Stimulated activated CD8-positive, alpha-beta memory T cell treated with anti-CD3 and anti-CD28 coated beads, Interleukin-7, amount 100 ng/mL, for 1 hour (primary cell): Measurements from ENCODE around the gene NELL1.
A peak's percentile ranks its signal among the peaks of the same experiment; 100 is the strongest.

Experiments
- DNase-seq, 2 donors: peaks; one replicate each; pipeline ENCODE4 v3.0.0-alpha.2; 2020; ENCODE audit warnings: low read depth in 2 of 2

NELL1 gene

DNA sequence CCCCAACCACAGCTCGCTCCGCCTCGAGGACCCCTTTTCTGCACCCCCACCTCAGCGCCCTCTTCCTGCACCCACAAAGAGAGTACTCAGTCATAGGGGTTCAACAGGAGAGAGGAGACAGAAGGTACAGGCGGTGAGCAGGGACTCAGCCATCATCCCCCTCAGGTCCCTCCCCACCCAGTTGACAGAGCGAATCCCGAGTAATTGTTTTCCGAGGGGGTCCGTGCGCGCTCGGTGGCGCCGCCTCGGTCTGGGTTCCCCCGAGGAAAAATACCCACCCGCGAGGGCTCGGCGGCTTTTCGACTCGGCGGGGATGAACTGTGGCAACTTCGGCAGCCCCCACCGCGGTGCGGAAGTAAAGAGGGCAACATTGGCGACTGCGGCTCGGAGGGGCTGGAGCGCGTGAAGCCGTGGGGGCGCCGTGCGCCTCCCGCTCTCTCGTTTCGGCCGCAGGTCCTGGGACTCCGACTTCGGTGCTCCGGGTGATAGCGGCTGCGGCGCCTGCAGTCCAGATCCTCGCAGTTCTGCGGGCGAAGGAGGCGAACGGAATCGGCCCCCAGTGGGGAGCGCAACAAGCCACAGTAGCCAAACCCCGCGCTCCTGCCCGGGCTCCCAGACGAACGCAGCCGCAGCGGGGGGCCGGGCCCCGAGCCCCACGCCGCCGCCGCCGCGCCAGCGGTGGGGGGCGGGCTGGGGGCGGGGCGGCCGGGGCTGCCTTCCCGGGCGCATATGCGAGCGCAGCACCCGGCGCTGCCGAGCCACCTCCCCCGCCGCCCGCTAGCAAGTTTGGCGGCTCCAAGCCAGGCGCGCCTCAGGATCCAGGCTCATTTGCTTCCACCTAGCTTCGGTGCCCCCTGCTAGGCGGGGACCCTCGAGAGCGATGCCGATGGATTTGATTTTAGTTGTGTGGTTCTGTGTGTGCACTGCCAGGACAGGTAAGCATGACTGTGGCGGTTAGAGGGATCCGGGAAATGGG lies at the start of gene NELL1:
Gene NELL1, plus strand, starts transcription at position 743 of the 976 bp plus-strand sequence.
- no peak for DNase-seq

DNA sequence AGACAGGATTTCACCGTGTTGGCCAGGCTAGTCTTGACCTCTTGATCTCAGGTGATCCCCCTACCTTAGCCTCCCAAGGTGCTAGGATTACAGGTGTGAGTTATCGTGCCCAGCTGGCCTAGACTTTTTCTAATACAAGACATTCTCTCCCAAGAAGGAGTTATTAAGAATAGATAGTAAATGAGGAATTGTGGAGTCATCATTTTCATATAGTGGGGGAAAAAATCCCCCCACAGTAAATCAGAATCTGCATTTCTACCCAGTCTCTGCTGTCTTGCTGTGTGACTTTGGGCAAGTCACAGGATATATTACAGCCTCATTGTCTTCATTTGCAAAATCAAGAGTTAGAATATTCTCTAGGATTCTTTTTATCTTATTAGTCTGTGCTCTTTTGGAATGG lies 48.4 kb upstream of the NELL1 start:
- no peak for DNase-seq

DNA sequence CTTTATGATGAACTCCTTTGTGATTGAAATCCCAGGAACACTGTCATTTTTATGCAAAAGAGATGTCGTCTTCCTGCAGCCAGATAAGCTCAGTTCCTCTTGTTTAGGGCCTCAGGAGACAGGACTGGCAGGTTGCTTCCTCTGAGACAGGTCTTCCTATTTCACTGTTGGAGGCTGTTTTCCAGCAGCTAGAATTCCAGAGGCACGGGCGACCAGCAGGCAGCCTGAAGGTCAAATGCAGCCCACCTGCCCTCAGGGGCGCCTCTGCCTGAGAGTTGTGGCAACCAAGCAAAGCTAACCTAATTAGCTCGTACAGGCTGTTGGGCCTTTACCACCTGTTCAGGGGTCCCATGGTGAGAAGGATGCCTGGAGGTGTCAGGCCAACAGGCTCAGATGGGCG lies 47.7 kb upstream of the NELL1 start:
- DNase-seq: no peak

DNA sequence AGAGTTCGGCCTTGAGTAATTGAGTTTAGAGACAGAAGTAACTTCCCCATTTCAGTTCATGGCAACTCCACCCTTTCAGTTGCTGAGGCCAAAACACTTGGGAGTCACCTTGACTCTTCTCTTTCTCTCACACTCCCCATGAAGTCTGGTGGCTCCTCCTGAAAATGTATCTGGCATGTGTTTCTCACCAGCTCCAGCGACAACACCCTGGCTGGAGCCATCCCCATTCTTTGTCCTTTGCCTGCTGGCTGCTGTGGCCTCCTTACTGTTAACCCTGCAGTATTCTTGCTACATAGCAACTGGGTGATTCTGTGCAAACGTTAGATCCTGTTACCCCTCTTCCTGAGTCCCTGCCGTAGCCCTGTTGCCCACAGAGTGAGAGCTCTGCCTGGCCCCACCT lies 46.1 kb upstream of the NELL1 start:
- no peak for DNase-seq

DNA sequence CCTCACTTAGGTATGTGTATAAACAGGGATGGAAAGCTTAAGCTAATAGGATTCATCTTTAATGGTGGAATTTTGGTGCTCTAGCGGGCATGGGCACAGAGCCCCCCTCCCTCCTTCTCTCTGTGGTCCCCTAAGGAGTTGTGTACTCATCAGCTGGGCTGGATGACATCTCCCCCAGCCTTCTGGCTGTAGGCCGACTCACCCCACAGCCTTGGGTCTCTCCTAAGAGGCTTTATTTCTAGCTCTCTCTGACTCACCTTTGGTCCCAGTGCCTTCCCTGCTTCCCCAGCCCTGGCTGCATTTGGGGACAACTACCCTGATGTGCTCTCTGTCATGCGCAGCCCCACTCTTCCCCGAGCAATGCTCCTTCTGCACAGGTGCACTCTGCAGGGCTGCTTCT lies 43.1 kb upstream of the NELL1 start:
- no peak for DNase-seq

DNA sequence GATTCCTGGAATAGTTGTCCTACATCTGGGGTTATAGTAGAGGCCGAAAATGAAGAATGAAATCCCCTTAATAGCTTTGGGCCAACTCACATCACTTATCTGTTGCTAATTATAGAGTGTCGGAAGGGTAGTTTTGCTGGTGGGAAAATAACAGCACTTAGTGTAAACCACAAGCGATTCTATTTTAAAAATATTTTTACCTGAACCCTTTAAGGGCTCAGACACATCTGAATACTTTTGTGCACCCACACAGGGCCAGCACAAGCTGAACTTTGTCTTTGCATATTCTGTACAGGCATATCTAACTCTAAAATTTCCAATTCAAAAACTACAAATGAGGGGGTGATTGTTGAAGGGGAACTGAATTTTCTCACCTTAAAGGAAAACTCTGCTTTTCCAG lies 42.4 kb upstream of the NELL1 start:
- no peak for DNase-seq

DNA sequence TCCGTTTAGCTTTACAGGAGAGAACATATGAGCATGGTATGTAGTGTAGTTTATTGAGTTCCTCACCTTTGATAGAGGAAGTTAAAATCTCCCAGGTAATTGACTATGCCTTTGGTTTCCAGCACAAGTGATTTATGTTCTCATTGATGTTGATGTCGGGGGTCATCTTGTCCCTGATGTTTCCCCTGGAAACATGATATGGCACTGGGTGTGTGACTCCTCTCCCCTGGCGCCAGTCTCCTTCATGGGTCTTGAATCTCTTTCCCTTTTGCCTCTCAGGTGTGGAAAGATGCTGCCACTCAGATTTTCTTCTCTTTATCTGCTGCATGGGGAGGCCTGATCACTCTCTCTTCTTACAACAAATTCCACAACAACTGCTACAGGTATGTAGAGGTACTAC lies 41.7 kb upstream of the NELL1 start:
- DNase-seq: no peak

DNA sequence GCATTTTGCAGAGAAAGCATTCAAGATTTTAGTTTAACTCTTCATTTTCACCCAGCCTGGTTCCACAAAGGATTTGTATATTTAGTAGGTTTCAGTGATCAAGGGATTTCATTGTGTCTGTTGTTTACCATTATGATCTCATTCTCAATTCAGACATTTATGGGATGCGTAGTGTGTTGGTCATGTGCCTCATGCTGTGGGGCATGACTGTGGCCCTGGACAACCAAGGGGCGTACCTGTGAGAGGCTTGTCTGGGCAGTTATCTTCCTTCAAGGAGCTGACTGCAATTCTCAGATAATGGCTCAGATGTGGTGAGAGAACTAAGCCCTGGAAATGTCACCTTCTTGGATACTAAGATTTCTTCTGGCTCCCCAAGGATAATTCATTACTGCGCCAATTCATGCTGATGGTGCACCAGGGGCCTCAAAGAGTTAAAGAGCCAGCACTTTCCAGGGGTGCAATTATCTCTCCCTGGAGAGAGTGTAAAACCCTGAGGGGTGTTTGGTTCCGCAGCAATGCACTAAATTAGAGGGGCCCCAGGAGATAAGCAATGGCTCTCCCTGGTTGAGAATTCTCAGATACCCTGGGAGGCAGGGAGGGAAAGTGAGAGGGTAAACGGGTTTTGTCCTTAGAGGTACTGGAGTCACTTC lies 37.7 kb upstream of the NELL1 start:
- DNase-seq: no peak

DNA sequence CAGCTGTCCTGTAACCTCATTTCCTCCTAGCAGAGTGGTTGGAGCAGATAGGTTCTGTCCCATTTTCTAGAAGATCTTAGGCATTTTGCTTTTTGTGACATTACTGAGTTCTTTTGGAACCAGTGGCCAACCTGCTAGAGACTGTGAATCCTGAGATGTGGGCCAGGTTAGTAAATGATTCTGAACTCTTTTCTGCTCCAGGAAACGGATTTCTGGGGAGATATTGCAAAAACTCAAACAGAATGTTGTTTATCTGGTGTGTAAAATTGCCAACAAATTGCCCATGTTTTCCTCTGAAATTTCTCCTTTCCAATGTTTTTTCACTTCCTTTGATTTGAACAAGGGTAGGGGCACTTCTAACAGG lies 37.2 kb upstream of the NELL1 start:
- DNase-seq: no peak

DNA sequence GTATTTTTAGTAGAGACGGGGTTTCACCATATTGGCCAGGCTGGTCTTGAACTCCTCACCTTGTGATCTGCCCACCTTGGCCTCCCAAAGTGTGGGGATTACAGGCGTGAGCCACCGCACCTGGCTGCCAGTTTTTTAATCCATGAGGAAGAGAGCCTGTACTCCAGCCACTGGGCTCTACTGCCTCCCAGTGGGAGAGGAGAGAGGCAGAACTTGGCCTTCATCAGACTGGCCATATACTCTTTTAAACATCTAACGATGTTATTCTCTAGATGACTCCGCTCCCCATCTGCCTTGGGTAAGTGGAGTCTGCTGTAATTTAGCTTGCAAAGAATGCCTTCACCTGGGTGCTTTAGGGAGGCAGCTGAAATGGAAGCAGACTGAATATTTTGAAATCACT lies 35.3 kb upstream of the NELL1 start:
- DNase-seq: no peak

DNA sequence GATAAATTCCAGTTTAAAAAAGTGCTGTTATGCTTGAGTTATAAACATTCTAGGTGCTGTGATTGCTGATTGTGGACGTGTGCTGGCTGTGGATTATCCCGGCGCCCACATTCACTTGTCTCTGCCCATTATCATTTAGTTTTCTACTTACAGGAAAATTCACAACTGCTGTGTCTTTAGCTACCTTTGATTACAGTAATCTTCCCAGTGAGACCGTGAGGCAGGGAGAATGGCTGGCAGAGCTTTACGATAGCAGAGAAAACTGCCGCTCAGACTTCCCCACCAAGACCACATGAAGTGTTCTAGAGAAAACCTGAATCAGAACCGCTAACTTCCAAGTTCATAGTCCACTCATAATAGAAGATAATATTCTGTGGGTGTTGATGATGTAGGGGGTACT lies 34.6 kb upstream of the NELL1 start:
- no peak for DNase-seq

DNA sequence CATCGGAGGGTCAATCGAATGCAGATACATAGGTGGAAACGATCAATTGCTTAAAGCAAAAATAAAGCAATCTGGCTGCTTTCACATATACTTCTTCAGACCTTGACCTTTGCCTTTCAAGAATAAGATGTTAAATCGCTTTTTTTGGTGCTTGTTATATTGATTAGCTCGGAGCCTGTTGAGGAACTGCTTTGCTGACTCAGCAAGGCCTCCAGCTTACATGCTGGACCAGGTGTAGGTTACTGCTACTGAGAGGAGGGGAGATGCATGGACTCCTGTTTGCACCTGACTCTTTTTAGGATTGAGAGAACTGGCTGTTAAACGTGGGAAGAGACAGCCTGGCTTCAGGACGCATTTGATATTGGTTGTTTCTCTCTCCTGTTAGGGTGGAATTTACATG lies 31.3 kb upstream of the NELL1 start:
- DNase-seq: no peak

DNA sequence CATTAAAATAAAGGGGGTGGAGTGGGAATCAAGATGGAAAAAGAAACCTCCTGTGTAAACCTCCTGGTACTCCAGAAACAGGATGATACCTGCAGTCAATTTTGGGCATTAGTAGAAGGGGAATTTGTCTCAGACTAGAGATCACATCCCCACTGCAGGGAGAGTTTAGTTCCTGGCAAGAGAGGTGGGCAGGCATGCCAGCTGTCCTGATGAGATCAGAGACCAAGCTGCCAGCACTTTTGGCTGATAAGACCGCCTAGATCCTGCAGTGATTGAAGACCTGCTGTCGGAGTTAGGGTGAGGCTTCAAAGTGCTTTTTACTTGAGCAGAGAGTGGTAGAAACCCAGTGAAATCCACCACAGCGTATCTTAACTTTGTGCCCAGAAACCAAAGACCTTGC lies 29.7 kb upstream of the NELL1 start:
- no peak for DNase-seq

DNA sequence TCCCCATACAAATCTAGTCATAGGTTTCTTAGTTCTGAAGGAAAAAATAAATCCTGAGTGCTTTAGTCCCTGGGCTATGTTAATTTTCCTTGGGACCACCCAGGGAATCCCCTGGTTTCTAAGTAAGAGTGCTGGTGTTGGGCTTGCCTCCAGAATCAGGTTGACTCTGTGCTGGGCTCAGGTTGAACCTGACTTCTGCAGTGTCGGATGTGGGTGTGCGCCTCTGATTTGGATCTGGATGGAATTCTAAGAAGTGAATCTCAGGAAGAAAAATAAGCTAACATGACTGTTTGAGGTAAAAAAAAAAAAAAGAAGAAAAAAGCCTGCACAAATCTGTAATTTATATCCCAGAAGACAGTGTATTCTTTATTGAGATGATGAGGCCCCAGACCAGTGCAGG lies 29.0 kb upstream of the NELL1 start:
- no peak for DNase-seq

DNA sequence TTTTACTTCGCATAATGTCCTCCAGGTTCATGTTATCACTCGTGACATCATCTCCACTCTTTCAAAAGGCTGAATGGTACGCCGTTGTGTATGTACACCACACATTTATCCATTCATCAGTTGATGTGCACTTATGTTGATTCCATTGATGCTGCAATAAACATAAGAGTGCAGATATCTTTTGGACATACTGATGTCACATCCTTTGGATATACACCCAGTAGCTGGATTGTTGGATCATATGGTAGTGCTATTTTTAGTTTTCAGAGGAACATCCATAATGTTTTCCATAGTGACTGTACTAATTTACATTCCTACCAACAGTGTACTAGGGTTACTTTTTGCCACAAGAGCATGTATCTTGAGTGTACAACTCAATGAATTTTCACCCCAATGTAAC lies 25.0 kb upstream of the NELL1 start:
- no peak for DNase-seq

DNA sequence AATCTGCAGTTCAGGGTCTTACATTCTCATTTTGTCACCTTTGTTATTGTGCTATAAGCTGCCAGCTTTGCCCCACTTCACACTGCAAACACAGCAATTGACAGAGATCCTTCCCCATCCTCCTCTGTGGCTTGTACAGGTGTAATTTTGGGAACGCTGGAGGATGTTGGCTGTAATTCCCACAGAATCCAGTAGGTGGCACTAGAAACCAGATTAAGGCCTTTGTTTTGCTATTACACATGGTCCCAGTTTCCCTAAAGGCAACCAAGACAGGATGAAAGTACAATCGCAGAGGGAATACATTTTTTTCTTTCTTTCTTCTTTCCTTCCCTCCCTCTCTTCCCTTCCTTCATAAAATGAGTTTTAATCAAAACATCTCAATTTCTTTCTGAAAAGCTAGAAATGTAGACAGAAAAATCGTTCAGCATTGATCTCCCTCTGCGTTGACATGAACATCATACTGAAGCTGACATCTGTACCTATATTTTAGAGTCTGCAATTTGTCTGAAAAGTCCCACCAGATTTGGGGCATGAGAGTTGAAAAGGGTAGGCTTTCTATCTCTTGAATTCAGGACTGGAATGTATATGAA lies 21.3 kb upstream of the NELL1 start:
- DNase-seq: peak in 1 of 2 donors; percentile 23

DNA sequence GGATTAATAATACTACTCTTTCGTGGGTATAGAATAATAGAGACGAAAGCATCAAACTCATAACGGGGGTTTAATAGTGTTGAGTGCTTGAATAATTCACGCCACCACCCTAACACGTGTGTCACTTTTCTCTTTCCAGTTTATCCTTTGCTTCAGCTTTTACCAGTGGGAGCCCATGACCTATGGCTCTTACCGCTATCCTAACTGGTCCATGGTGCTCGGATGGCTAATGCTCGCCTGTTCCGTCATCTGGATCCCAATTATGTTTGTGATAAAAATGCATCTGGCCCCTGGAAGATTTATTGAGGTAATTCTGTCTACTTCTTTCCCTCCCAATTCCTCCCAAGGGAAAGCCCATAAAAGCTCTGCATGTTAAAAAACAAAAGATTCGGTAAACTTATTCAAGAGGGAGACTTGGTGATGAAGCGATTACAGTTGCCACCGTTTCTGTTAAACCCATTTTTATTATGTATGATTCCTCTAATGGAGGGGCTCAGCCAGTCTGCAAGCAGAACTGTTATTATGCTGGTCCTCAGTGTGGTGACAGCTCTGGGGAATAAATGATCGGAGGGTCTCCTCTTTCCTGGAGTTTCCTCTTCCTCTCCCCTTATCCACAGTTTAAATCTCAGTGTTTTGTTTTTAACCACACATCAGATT lies 17.1 kb upstream of the NELL1 start:
- no peak for DNase-seq

DNA sequence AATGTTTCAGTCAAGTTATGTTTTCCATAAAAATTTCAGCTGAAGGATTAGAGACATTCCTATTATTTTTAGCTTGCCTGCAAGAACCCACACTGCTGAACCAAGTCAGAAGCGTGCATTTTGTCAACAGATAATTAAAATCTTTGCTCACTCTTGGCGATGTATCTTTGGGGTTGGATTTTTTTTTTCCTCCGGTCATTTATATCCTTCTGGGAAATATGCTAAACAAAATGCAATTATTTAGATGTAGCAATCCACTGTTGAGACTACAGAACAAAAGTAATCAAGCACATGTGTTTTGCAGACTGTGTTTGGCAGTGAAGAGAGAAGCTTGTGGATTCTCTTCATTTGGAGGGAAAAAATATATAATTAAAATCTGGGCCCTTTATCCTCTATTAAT lies 15.3 kb upstream of the NELL1 start:
- DNase-seq: no peak

DNA sequence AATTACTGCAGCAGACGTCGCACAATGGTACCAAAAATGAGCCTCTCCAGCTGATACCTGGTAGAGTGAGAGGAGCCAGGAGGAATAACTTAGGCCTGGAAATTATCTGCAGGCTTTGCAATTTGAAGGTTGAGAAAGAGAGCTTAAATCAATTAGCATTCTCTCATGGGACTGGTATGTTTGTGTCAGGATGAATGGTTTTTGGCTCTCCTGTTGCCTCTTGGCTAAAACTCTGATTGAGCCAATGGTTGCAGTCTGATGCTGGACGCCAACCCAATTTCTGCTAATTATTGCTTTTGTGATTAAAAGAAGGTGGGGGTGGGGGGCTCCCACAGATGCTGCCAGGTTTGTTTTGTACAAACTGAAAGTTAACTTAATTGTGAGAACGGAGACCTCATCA lies 12.5 kb upstream of the NELL1 start:
- DNase-seq: no peak

DNA sequence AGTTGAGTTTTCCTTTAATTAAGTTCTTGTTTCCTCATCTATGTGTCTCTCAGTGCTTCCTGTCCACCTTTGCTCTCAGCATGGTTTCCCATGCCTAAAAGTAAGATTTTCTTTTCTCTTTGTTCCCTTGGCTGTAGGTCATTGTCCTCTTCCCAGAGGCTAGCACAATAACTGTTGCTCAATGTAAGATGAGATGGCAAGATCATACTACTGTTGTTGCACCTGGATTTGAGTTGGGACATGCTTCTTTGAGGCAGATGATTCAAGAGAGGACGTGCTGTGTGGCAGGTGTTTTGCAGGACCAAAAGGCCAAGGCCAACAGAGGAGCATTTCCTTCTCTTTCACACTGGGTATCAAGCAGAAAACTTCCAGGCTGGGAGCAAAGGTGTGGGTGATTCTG lies 11.3 kb upstream of the NELL1 start:
- DNase-seq: no peak

DNA sequence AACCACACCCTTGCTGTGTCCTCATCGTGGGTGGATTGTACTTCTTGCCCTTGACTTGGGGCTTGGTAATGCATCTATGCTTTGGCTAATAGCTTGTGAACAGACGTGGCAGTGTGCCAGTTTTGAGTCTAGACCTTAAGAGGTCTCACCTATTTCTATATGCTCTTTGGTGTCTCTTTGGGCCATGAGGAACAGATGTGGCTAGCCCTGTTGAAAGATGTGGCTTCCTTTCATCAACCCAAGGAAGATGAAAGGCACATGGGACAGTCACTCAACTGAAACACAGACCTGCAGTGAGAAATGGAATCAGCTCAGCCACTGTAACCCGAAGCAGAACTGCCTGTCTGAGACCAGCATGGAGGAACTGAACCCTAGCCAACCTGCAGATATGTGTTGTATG lies 7.9 kb upstream of the NELL1 start:
- DNase-seq: no peak

DNA sequence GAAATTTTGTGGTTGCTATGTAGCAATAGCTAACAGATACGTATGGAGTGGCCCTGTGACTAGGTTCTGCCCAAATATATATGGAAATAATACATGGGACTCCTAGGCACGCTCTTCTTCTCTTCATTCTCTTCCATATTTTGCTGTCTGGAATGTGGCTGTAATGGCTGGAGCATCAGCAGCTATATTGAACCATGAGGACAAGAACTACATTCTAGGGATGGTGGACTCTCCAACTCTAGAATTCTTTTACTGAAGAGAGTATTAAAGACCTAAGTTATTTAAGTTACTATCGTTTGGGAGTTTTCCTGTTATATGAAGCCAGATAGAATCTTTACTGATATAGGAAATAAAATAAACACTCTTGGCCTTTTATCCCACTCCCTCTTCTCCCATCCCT lies 7.5 kb upstream of the NELL1 start:
- DNase-seq: no peak
